Choroid plexus epithelial cell (primary cell): ENCODE measurements around the gene SMURF1.

Source experiments
- DNase-seq: peaks from one replicate; pipeline ENCODE4 v3.0.0-alpha.2; 2010; ENCODE audit warnings: low read depth
- H3K4me3 ChIP-seq: 2 replicates; pipeline ENCODE4 v1.5.1; 2011; ENCODE audit warnings: low read depth, mild to moderate bottlenecking, control low read depth, low read length, moderate library complexity
- CTCF ChIP-seq: conservative IDR thresholded peaks from 2 replicates; pipeline ENCODE4 v1.5.1; 2011; ENCODE audit warnings: low read depth, mild to moderate bottlenecking, control low read depth, inconsistent platforms, low read length, moderate library complexity

The SMURF1 gene

GRCh38 chr7:99001482-99002147, 142.3 kb downstream of the SMURF1 start:
- DNase-seq: peak; percentile 75
- TF ChIP-seq CTCF: no peak
- H3K4me3 ChIP-seq: no peak overlapping the region

DNA sequence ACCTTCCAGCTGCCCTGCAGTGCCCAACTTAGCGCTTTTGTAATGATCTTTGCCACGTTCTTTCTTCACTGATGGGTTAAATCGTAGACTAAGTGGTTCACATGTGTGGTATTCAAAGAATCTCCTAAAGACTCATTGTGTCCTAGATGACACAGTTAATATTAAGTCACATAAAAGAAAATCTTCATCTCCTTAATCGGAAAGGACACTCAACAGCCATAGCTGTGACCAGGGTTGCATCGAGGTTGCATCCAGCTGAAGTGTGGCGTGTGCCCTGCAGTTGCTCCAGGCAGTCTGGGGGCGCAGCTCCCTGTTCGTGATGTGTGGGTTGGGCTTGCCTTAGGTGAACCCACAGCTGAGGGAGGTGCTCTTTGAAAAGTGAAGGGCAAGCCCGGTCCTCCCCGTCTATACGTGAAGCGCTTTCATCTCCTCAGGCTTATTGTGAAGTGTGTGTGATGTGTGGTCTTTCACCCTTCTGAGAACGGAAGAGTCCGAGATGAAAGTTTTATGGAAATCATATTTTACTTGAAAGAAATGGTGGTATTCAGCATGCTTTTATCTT, 142.9 kb downstream of the SMURF1 start:
- DNase-seq: peak; percentile 13
- no peak overlapping the region for H3K4me3 ChIP-seq
- TF ChIP-seq CTCF: no peak

DNA sequence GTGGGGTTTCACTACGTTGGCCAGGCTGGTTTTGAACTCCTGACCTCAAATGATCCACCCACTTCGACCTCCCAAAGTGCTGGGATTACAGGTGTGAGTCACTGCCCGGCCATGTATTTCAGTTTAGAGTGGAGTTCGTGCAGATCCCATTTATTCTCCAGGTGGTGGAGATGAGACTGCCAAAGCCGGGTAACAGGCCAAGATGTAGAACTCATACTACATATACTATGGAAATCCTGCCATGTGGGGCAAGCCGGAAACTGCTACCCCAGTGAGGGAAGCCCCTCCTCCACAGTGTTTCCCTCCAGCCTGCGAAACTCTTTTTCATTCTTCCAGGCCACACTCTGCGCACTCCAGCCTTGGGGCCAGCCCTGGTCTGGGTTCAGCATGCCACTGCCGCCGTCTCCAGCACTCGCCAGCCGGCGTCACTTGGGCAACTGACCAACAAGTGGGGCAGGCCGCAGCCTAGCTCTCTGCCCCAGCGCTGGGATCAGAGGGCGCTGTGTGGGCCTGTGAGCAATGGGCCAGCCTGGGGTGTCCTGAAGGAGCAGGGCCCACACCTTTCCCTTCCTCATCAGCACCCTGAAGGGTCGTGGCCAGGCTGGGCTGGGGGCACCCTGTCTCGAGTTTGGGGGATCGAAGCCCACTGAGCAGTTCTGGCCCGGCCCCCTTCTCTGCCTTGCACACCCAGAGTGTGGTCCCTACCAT, 143.6 kb downstream of the SMURF1 start:
- DNase-seq: no peak
- H3K4me3 ChIP-seq: no peak overlapping the region
- no peak for TF ChIP-seq CTCF

- no peak for TF ChIP-seq CTCF
- H3K4me3 ChIP-seq: no peak overlapping the region
- no peak for DNase-seq
Observed at GRCh38 chr7:98998821-98999725, 144.8 kb downstream of the SMURF1 start.

DNA sequence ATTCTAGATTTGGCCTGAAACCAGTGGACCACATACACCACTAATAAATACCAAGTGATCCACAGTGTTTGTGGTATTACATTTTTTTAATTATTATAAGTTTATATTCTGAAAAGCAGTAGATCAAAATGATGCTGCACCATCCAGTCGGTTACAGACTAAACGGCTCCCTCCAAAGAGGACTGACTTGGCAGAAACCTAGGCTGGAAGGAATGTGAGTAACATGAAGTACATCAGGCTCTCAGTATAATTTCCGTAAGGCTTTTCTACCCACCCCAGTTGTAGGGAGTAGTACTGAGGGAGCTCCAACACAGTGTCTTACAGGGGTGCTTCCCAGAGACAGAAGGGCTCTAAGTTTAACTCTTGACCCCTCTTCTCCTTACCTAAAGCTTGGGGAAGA, 146.1 kb downstream of the SMURF1 start:
- DNase-seq: peak; percentile 15
- TF ChIP-seq CTCF: no peak
- H3K4me3 ChIP-seq: no peak overlapping the region

- no peak for TF ChIP-seq CTCF
- DNase-seq: no peak
- no peak overlapping the region for H3K4me3 ChIP-seq
Observed at GRCh38 chr7:98996150-98996552, 147.8 kb downstream of the SMURF1 start.
